Activated naive CD8-positive, alpha-beta T cell treated with anti-CD3 and anti-CD28 coated beads for 36 hours (primary cell): ENCODE results near the gene SUSD4. TPM values are rescaled to one million over a fixed set of nuclear protein-coding genes. Genes with fewer than 3 reads are reported as not detected.

ENCODE experiments used
- DNase-seq: peaks from one replicate; pipeline ENCODE4 v3.0.0; 2021
- H3K27ac Mint-ChIP-seq: one replicate; pipeline ENCODE4 v1.8.0; 2022; ENCODE audit warnings: mild to moderate bottlenecking, moderate library complexity, mixed read lengths
- H3K27me3 Mint-ChIP-seq: one replicate; pipeline ENCODE4 v1.8.0; 2022; ENCODE audit warnings: mild to moderate bottlenecking, mixed read lengths
- H3K36me3 Mint-ChIP-seq: one replicate; pipeline ENCODE4 v1.8.0; 2021; ENCODE audit warnings: mild to moderate bottlenecking, mixed read lengths
- H3K4me1 Mint-ChIP-seq: one replicate; pipeline ENCODE4 v1.8.0; 2021; ENCODE audit warnings: mixed read lengths
- H3K4me3 Mint-ChIP-seq: one replicate; pipeline ENCODE4 v1.8.0; 2022; ENCODE audit warnings: mild to moderate bottlenecking, moderate library complexity, mixed read lengths
- H3K9me3 Mint-ChIP-seq: one replicate; pipeline ENCODE4 v1.8.0; 2022; ENCODE audit warnings: mixed read lengths
- total RNA-seq, 2 experiments: library from RNA; stranded (reverse); gene quantifications; one replicate each; pipeline ENCODE4 v1.2.3, GENCODE V29; 2021

SUSD4 gene
- total RNA-seq, 2 experiments from 2014 or later = 0.22 to 0.33 TPM

DNA sequence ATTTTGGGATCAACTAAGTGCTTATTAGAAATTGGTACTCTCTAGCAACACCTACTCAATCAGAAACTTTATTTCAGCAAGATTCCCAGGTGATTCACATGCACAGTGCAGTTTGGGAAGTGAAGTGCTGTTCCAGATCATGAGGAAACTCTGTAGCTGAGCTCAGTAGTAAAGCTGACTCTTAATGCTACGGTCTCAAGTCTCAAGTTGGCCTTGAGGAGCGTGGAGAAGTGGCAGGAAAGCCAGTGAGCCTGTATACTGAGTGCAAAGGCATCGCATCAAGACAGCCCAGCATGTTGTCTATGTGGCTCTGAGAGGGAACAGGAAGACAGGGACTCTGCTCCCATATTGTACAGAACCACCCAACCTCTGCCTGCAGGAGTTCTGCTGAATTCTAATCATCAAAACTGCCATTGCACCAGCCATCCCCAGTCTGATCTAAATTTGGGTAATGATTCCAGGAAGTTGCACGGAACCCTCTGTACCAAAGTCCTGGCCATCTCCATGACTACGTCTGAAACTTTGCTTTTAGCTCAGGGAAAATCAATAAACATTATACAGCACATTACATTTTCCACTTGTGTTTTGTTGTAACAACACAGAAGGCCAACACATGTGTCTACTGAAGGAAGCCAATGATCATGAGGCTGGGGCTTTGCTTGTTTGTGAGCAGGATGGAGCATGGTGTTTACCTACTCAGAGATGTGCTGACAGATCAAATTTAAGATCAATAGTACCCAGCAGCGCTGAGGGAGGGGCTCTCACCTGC, 115.8 kb downstream of the SUSD4 start:
- Mint-ChIP-seq H3K27ac (no peak overlapping the region), H3K9me3 (no peaks in the 10 kb centered on the region), H3K4me3 (no peak overlapping the region), H3K4me1 (peaks cover 34% of the 10 kb centered on the region), H3K27me3 (no peaks in the 10 kb centered on the region), H3K36me3 (no peaks in the 10 kb centered on the region)
- no peak for DNase-seq

GRCh38 chr1:223246476-223247112, 117.4 kb downstream of the SUSD4 start:
- Mint-ChIP-seq H3K4me1 (peaks cover 34% of the 10 kb centered on the region), H3K27ac (no peak overlapping the region), H3K36me3 (no peaks in the 10 kb centered on the region), H3K9me3 (no peaks in the 10 kb centered on the region), H3K27me3 (no peaks in the 10 kb centered on the region), H3K4me3 (no peak overlapping the region)
- DNase-seq = no peak

DNA sequence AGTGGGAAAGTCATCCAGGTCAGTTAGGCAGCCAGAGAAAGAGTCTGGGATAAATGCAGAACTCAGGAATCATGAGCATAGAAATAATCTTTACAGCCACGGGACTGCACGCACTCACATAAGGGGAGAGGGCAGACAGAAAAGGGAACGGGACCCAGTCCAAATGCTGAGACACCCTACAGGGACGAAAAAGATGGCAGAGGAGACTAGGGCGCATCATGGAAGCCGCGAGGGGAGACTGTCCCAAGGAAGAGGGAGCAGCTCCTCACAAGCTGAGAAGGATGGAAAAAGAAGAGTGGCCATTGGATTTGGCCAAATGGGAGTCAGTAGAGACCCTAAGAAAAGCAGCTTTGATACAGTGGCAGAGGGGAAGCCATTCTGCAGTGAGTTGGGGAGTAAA, 118.0 kb downstream of the SUSD4 start:
- no peaks in the 10 kb centered on the region for H3K36me3 Mint-ChIP-seq

DNA sequence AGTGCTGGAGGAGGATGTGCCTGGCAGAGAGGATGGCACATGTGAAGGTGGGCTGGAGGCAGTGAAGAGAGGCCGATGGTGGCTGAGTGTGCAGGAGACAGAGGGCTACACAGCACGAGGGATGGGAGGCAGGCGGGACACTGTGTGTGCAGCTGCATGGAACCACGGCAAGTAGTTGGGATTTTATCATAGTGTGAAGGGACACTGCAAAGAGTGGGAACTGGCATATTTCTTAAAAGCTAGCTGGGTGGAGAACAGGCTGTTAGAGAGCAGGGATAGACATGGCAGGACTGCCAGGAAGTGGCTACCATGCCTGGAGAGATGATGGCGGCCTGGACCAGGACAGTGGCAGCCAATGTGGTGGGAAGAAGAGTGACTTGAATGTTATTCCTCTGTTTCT, 118.6 kb downstream of the SUSD4 start:
- Mint-ChIP-seq H3K9me3 (no peaks in the 10 kb centered on the region), H3K27ac (no peak overlapping the region), H3K4me3 (no peak overlapping the region), H3K36me3 (no peaks in the 10 kb centered on the region), H3K27me3 (no peaks in the 10 kb centered on the region), H3K4me1 (peaks cover 44% of the 10 kb centered on the region)
- DNase-seq = no peak

More for the DNA sequence above, 118.0 kb downstream of the SUSD4 start:
- Mint-ChIP-seq H3K9me3 (no peaks in the 10 kb centered on the region), H3K27me3 (no peaks in the 10 kb centered on the region), H3K27ac (no peak overlapping the region), H3K4me1 (peaks cover 39% of the 10 kb centered on the region), H3K4me3 (no peak overlapping the region)
- DNase-seq = no peak

- peak; percentile 34 for DNase-seq
- H3K36me3 Mint-ChIP-seq = peaks cover 1% of the 10 kb centered on the region
- no peak overlapping the region for H3K4me3 Mint-ChIP-seq
- peak overlapping the region; percentile 16 for H3K27ac Mint-ChIP-seq
- H3K4me1 Mint-ChIP-seq = peaks cover 40% of the 10 kb centered on the region
- H3K9me3 Mint-ChIP-seq = no peaks in the 10 kb centered on the region
- no peaks in the 10 kb centered on the region for H3K27me3 Mint-ChIP-seq
Observed at GRCh38 chr1:223244366-223245103, 119.4 kb downstream of the SUSD4 start.

GRCh38 chr1:223243441-223244050, 120.4 kb downstream of the SUSD4 start:
- Mint-ChIP-seq H3K27ac (no peak overlapping the region), H3K36me3 (peaks cover 1% of the 10 kb centered on the region), H3K4me1 (peaks cover 32% of the 10 kb centered on the region), H3K4me3 (no peak overlapping the region), H3K27me3 (no peaks in the 10 kb centered on the region), H3K9me3 (peaks cover under 1% of the 10 kb centered on the region)
- no peak for DNase-seq

DNA sequence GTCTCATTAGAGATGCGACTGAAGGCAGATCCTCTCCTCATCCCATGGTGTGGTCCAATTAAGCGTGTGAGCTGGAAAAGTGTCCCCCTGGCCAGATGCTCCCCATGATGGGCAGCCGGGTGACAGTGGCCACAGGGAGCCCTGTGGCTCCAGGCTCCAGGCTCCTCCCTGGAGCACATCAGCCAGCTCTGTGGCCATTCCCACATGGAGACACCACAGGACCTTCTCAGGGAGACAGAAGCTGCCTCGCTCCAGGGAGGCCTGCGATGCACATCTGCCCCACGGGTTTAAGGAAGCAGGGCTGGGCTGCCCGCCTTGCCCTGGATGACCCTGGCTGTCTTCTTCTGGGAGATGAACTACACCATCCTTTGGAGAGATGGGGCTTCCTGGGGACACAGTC, 121.0 kb downstream of the SUSD4 start:
- H3K27me3 Mint-ChIP-seq = no peaks in the 10 kb centered on the region
- H3K36me3 Mint-ChIP-seq = peaks cover 1% of the 10 kb centered on the region
- no peak for DNase-seq
- no peak overlapping the region for H3K4me3 Mint-ChIP-seq
- H3K9me3 Mint-ChIP-seq = peaks cover 2% of the 10 kb centered on the region
- peaks cover 26% of the 10 kb centered on the region for H3K4me1 Mint-ChIP-seq
- H3K27ac Mint-ChIP-seq = no peak overlapping the region

DNA sequence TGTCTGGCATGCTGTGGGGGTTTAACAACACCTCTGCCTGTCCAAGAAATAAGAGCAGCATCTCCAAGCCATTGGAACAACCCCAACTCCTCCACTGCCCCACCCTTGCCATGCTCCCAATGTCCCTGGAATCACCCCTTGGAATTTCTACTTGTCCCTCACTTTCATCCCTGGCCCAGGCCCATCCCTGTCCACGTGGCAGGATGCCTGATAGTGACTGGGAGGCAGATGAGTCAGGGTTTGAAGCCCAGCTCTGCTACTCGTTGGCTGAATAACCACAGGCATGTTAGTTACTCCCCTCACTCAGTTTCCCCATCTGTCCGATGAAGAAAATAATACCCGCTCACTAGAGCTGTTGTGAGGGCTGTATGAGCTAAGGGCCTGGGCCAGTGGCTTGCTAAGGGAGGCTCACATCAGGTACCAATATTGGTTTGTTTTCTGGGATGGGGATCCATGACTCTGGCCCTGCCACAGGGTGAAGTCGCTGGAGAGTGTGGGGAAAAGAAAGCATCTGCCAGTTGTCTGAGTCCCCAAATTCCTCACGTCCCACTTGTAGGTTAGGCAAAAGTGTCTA, 121.5 kb downstream of the SUSD4 start:
- H3K4me3 Mint-ChIP-seq = no peak overlapping the region
- DNase-seq = no peak
- no peak overlapping the region for H3K27ac Mint-ChIP-seq
- no peaks in the 10 kb centered on the region for H3K27me3 Mint-ChIP-seq
- H3K4me1 Mint-ChIP-seq = peaks cover 25% of the 10 kb centered on the region
- peaks cover 2% of the 10 kb centered on the region for H3K9me3 Mint-ChIP-seq
- H3K36me3 Mint-ChIP-seq = peaks cover 1% of the 10 kb centered on the region

- no peak for DNase-seq
- Mint-ChIP-seq H3K9me3 (peaks cover 7% of the 10 kb centered on the region), H3K27ac (no peak overlapping the region), H3K4me3 (no peak overlapping the region), H3K36me3 (peaks cover 1% of the 10 kb centered on the region), H3K4me1 (peaks cover 23% of the 10 kb centered on the region), H3K27me3 (no peaks in the 10 kb centered on the region)
Observed at GRCh38 chr1:223240122-223240521, 123.9 kb downstream of the SUSD4 start.

GRCh38 chr1:223235091-223235490, 128.9 kb downstream of the SUSD4 start:
- H3K36me3 Mint-ChIP-seq = no peaks in the 10 kb centered on the region
- H3K27ac Mint-ChIP-seq = no peak overlapping the region
- H3K4me1 Mint-ChIP-seq = peaks cover 26% of the 10 kb centered on the region
- H3K27me3 Mint-ChIP-seq = no peaks in the 10 kb centered on the region
- H3K9me3 Mint-ChIP-seq = peaks cover 7% of the 10 kb centered on the region
- no peak overlapping the region for H3K4me3 Mint-ChIP-seq
- no peak for DNase-seq

DNA sequence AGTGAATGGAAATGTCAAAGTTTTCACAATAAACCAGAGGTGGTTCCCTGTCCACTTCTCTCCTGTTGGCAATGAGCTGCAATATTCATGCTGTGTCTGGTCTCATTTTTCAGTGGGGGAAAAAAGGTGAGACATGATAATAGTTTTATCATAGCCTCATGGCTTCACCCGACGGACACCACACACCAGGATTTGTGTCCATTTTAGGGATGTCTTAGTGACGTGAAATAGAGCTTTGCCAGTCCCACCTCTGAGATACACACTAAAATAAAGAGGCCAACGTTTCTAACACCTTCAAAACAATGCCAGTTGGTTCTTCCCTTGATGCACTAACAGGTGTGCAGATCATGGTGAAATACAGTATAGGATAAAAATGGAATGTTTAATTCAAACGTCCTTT, 129.4 kb downstream of the SUSD4 start:
- Mint-ChIP-seq H3K4me3 (no peak overlapping the region), H3K27ac (peak overlapping the region; percentile 6), H3K4me1 (peaks cover 32% of the 10 kb centered on the region), H3K27me3 (no peaks in the 10 kb centered on the region), H3K36me3 (no peaks in the 10 kb centered on the region), H3K9me3 (peaks cover 7% of the 10 kb centered on the region)
- no peak for DNase-seq

GRCh38 chr1:223234170-223234514, 129.8 kb downstream of the SUSD4 start:
- Mint-ChIP-seq H3K36me3 (no peaks in the 10 kb centered on the region), H3K27ac (no peak overlapping the region), H3K27me3 (no peaks in the 10 kb centered on the region), H3K4me3 (no peak overlapping the region), H3K4me1 (peaks cover 36% of the 10 kb centered on the region), H3K9me3 (peaks cover 7% of the 10 kb centered on the region)
- DNase-seq = no peak

DNA sequence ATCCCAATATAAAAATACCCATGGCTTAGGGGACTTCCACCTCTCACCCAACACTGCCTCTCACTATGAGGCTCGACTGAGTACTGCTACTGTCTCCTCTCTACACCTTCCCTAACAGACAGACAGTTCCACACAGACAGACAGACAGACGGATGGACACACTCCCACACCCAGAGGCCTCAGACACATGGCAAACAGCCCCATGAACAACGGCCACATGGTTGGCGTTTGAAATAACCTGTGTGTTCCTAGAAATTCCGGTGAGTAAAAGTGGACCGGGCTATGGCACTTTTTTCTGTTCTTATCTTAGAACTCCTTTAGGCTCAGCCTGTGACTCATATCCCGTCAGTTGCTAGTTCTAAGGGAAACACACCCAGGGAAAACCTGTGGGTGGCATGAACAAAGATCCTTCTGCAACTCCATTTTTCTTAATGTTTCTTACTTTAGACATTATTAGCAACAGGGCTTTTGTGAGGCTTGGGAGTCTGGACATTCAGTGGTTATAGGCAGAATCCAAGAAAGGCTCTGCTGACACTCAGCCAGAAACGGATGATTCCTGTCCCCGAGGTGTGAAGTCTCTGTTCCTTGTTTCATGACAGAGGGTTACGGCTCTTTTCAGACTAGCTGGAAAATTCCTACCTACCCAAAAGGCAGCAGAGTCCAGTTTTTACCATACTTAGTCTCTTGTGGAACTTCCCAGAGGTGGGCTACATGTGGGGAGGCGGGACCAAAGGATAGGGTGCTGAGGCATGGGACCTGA, 130.4 kb downstream of the SUSD4 start:
- Mint-ChIP-seq H3K36me3 (no peaks in the 10 kb centered on the region), H3K4me3 (no peak overlapping the region), H3K9me3 (peaks cover 7% of the 10 kb centered on the region), H3K4me1 (peaks cover 39% of the 10 kb centered on the region), H3K27me3 (no peaks in the 10 kb centered on the region), H3K27ac (no peak overlapping the region)
- DNase-seq = no peak

DNA sequence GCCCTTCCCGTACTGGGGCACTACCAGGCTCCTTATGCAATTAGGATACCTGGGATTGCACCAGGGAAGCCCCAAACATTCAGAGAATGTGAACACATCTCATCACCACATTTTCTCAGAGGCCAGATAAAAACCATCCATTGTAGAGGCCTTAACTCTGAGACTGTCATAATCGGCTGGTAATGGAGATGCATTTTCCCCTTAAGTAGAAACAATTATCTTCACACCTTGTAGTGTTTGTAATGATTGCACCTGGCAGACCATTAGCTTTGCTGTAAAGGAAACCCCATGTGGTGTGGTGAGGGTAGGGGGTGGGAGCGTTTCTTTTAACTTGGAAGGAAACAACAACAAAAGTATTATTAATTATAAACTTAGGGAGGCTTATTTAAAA, 131.0 kb downstream of the SUSD4 start:
- DNase-seq = no peak
- Mint-ChIP-seq H3K9me3 (peaks cover 4% of the 10 kb centered on the region), H3K27me3 (no peaks in the 10 kb centered on the region), H3K36me3 (no peaks in the 10 kb centered on the region), H3K4me1 (peaks cover 43% of the 10 kb centered on the region), H3K27ac (no peak overlapping the region), H3K4me3 (no peak overlapping the region)
